Nephron progenitor cell (in vitro differentiated cells): ENCODE data around the gene IDS.
"Not testable (repeated sequence)": the region's sequence is repeated elsewhere in the genome, so short reads cannot be mapped to it uniquely, and the experiment has no call there.

Experiments
- DNase-seq: peaks from one replicate; pipeline ENCODE4 v3.0.0; 2021
- H3K27ac Mint-ChIP-seq: 2 replicates; pipeline ENCODE4 v1.8.0; 2021; ENCODE audit warnings: mild to moderate bottlenecking, moderate library complexity, mixed read lengths
- H3K27me3 Mint-ChIP-seq: 2 replicates; pipeline ENCODE4 v1.8.0; 2021; ENCODE audit warnings: mild to moderate bottlenecking, low read depth, mixed read lengths; ENCODE audit not compliant: poor library complexity
- H3K36me3 Mint-ChIP-seq: 2 replicates; pipeline ENCODE4 v1.8.0; 2021; ENCODE audit warnings: low read depth, mixed read lengths
- H3K4me1 Mint-ChIP-seq: 2 replicates; pipeline ENCODE4 v1.8.0; 2021; ENCODE audit warnings: mixed read lengths
- H3K4me3 Mint-ChIP-seq: 2 replicates; pipeline ENCODE4 v1.8.0; 2021; ENCODE audit warnings: mild to moderate bottlenecking, moderate library complexity, mixed read lengths
- H3K9me3 Mint-ChIP-seq: 2 replicates; pipeline ENCODE4 v1.8.0; 2021; ENCODE audit warnings: mild to moderate bottlenecking, moderate library complexity, mixed read lengths
- CTCF ChIP-seq: fragments of 200-600 bp; sonication (generic); IDR thresholded peaks from 2 replicates; pipeline ENCODE4 v1.5.0; 2021; ENCODE audit warnings: antibody characterized with exemption

The IDS gene

GRCh38 chrX:149541521-149542047, 36.5 kb upstream of the IDS start:
- Mint-ChIP-seq H3K27me3 (peaks cover 3% of the 10 kb centered on the region), H3K9me3 (peaks cover 28% of the 10 kb centered on the region), H3K4me1 (peaks cover 8% of the 10 kb centered on the region), H3K36me3 (no peaks in the 10 kb centered on the region), H3K27ac (peak overlapping the region; percentile 39), H3K4me3 (peak overlapping the region; percentile 89)
- TF ChIP-seq CTCF = no peak
- no peak for DNase-seq

- Mint-ChIP-seq H3K36me3 (no peaks in the 10 kb centered on the region), H3K4me1 (peaks cover 15% of the 10 kb centered on the region), H3K27me3 (peaks cover 3% of the 10 kb centered on the region), H3K4me3 (peak within 1 kb of the TSS; percentile 89), H3K27ac (peak within 1 kb of the TSS; percentile 100), H3K9me3 (peaks cover 31% of the 10 kb centered on the region)
- peak; percentile 26 for DNase-seq
- no peak for TF ChIP-seq CTCF
These were observed 35.8 kb upstream of the IDS start, which contains the start of gene EOLA1 for GRCh38 chrX:149540621-149541520. EOLA1 (plus strand) TSS chrX:149541012; CDS start chrX:149545631, 4,619 bp downstream.

- Mint-ChIP-seq H3K4me1 (peaks cover 22% of the 10 kb centered on the region), H3K27me3 (peaks cover 3% of the 10 kb centered on the region), H3K27ac (peak overlapping the region; percentile 100), H3K36me3 (no peaks in the 10 kb centered on the region), H3K4me3 (peak overlapping the region; percentile 89), H3K9me3 (peaks cover 36% of the 10 kb centered on the region)
- DNase-seq = peak; percentile 90
- no peak for TF ChIP-seq CTCF
These were observed 35.1 kb upstream of the IDS start for GRCh38 chrX:149540131-149540620.

GRCh38 chrX:149539283-149540130, 34.4 kb upstream of the IDS start:
- H3K27ac Mint-ChIP-seq = peak overlapping the region; percentile 98
- H3K9me3 Mint-ChIP-seq = peaks cover 38% of the 10 kb centered on the region
- no peak for TF ChIP-seq CTCF
- DNase-seq = peak; percentile 82
- H3K27me3 Mint-ChIP-seq = peaks cover 3% of the 10 kb centered on the region
- peaks cover 28% of the 10 kb centered on the region for H3K4me1 Mint-ChIP-seq
- no peaks in the 10 kb centered on the region for H3K36me3 Mint-ChIP-seq
- H3K4me3 Mint-ChIP-seq = peak overlapping the region; percentile 89

GRCh38 chrX:149537474-149537873, 32.4 kb upstream of the IDS start:
- H3K4me1 Mint-ChIP-seq = peaks cover 31% of the 10 kb centered on the region
- H3K27ac Mint-ChIP-seq, H3K27me3 Mint-ChIP-seq, H3K36me3 Mint-ChIP-seq, DNase-seq, H3K4me3 Mint-ChIP-seq: not testable (repeated sequence)
- peaks cover 42% of the 10 kb centered on the region for H3K9me3 Mint-ChIP-seq

- Mint-ChIP-seq H3K4me1 (peaks cover 23% of the 10 kb centered on the region), H3K9me3 (peaks cover 41% of the 10 kb centered on the region)
- not testable (repeated sequence) for H3K36me3 Mint-ChIP-seq, DNase-seq, H3K4me3 Mint-ChIP-seq, H3K27me3 Mint-ChIP-seq, H3K27ac Mint-ChIP-seq
These were observed 30.0 kb upstream of the IDS start for GRCh38 chrX:149534926-149535602.

- H3K36me3 Mint-ChIP-seq, H3K4me3 Mint-ChIP-seq, H3K27me3 Mint-ChIP-seq, DNase-seq, H3K27ac Mint-ChIP-seq: not testable (repeated sequence)
- peaks cover 41% of the 10 kb centered on the region for H3K9me3 Mint-ChIP-seq
- peaks cover 23% of the 10 kb centered on the region for H3K4me1 Mint-ChIP-seq
These were observed 28.9 kb upstream of the IDS start for GRCh38 chrX:149533999-149534398.

GRCh38 chrX:149532868-149533267, 27.8 kb upstream of the IDS start:
- not testable (repeated sequence) for H3K36me3 Mint-ChIP-seq, H3K27ac Mint-ChIP-seq, DNase-seq, H3K27me3 Mint-ChIP-seq, H3K4me3 Mint-ChIP-seq
- Mint-ChIP-seq H3K4me1 (peaks cover 23% of the 10 kb centered on the region), H3K9me3 (peaks cover 39% of the 10 kb centered on the region)
